ENCODE data around the gene ZBTB44.
"Not testable (repeated sequence)": the region's sequence is repeated elsewhere in the genome, so short reads cannot be mapped to it uniquely, and the experiment has no call there.

The ZBTB44 gene, protein sequence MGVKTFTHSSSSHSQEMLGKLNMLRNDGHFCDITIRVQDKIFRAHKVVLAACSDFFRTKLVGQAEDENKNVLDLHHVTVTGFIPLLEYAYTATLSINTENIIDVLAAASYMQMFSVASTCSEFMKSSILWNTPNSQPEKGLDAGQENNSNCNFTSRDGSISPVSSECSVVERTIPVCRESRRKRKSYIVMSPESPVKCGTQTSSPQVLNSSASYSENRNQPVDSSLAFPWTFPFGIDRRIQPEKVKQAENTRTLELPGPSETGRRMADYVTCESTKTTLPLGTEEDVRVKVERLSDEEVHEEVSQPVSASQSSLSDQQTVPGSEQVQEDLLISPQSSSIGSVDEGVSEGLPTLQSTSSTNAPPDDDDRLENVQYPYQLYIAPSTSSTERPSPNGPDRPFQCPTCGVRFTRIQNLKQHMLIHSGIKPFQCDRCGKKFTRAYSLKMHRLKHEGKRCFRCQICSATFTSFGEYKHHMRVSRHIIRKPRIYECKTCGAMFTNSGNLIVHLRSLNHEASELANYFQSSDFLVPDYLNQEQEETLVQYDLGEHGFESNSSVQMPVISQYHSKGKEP

DNA sequence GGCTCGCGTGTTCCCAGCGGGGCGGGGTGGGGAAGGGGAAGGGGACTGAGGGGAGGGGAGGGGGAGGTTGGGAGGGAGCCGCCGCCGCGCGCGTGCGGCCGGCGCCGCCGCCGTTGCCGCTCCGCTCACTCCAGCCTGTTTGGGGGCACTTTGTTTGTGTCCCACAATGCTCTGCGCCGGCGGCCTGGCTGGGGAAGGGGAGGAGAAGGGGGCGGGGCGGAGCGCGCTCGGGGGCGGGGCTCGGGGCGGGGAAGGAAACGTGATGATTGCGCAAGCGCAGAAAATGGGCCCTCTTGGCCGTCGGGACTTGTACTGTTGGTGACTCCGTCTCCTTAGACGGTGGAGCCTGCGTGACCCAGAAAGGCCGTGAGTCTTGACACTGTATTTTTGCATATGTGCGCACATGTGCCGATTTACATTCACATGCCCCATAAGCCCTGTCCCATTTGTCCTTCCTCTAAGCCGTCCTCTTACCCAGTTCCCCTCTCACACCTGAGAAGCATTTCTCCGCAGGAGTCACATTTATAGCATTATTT, at the start of gene ZBTB44:
ZBTB44 (minus strand) TSS at position 168 of the 536 bp plus-strand sequence. CDS start 53,044 bp downstream, outside the sequence.
- FAIRE-seq, result no peak

DNA sequence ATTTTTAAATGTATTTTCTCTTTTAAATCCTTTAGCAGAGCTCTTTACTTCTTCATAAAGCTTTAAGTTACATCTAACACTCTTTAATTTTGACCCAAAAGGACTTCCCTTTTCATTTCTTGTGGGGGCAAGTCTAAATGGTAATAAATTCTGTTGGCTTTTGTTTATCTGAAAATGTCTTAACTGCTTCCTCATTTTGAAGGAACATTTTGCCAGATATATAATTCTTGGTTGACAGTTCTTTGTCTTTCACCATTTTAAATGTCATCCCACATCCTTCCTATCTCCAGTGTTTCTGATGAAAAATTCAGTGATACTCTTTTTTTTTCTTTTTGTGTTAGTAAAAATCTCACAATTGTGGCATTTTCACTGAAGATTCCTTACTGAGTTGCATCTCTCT, 44.7 kb upstream of the ZBTB44 start:
- FAIRE-seq, result no peak

DNA sequence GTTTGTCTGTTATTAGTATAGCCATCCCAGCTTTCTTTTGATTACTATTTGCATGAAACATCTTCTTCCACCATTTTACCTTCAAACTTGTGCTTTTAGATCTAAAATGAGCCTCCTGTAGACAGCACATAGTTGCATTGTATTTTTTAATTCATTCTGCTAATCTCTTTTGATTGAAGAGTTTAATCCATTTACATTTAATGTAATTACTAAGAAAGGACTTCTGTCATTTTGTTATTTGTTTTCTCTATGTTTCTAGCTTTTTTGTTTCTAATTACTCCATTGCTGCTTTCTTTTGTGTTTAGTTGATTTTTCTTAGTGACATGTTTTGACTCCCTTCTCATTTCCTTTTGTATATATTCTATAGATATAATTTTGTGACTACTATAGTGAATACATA, 43.7 kb upstream of the ZBTB44 start:
- no peak for FAIRE-seq

DNA sequence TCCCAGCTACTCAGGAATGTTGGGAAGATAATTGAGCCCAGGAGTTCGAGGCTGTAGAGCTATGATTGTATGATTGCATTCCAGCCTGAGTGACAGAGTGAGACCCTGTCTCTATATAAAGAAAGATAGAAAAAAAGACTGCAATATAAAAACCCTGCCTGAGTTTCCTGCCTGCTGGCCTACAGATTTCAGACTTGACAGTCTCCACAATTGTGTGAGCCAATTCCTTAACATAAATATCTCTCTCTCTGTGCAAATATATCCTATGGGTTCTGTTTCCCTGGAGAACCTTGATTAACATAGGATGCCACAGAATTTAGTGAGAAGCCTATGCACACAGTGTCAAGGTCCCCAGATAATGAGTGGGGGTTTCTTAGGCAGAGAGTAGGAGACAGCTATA, 32.5 kb upstream of the ZBTB44 start:
- no peak for FAIRE-seq

DNA sequence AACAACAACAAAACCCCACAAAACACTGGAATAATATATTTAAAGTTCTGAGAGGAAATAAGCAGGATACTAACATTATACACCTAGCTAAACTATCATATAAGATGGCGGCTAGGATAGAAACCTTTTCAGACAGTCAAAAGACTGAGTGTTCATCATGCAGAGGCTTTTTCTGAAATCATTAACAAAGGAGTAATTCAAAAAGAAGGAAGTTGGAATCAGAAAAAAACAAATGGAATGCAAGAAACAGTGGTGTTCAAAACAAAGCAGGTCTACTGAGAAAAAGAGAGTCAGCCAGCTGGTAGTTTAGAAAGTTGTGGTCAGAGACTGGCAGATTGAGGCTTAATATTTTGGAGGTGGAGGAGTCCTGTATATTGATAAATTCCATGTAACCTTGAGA, 30.1 kb upstream of the ZBTB44 start:
- FAIRE-seq, result no peak

DNA sequence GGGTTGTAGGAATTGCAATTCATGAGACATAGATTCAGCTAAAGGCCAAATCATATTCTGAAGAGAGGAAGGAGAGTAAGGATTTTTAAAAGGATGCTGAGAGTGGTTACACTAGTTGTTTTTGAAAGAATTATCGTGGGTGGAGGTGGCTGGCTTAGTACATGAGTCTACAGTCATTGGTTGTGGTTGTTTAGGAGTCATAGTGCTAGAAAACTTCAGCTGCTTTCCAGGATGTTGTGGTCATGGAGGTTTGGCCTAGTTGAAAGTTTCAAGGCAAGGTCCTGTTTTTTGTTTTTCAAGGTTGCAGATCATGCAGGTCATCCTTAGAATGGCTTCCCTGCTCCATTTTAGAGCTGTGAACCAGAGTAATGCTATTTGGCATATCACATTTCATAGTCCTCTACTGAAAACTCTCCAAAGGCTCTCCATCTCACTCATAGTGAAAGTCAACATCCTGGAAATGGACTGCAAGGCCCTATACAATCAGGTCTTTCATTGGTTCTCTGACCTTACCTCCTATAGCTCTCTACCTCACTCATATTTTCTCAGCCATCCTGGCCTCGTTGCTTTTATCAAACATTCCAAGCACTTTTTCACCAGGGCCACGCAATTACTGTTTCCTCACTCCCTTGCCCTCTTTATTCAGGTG, 26.1 kb upstream of the ZBTB44 start:
- FAIRE-seq, result no peak

DNA sequence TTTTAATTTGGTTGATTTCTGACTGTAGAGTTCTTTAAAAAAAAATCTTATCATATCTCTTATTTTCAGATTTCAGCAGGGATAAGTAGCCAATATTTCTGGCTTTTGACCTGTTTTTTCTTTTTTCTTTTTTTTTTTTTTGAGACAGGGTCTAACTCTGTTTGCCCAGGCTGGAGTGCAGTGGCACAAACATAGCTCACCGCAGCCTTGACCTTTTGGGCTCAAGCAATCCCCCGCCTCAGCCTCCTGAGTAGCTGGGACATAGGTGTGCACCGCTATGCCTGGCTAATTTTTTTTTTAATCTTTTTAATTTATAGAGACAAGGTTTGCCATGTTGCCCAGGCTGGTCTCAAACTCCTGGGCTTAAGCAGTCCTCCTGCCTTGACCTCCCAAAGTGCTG, 23.9 kb upstream of the ZBTB44 start:
- FAIRE-seq, result no peak

DNA sequence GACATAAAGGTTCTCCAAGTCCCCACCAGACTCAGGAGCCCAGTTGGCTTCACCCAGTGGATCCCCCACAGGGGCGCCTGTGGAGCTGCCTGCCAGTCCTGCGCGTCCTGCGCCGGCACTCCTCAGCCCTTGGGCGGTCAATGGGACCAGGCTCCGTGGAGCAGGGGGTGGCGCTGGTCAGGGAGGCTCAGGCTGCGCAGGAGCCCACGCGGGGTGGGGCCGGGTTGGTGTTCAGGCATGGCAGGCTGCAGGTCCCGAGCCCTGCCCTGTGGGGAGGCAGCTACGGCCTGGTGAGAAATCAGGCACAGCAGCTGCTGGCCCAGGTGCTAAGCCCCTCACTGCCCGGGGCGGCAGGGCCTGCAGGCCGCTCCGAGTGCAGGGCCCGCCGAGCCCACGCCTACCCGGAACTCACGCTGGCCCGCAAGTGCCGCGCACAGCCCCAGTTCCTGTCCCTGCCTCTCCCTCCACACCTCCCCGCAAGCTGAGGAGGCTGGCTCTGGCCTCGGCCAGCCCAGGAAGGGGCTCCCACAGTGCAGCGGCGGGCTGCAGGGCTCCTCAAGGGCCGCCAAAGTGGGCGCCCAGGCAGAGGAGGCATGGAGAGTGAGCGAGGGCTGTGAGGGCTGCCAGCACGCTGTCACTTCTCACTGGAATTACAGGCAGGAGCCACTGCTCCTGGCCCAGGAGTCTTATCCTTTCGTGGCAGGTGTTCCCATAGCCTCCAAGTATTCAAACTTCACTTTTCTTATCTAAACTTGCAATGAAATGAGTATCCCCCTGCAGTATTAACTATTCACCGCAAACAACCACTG, 22.8 kb upstream of the ZBTB44 start:
- FAIRE-seq, result no peak

DNA sequence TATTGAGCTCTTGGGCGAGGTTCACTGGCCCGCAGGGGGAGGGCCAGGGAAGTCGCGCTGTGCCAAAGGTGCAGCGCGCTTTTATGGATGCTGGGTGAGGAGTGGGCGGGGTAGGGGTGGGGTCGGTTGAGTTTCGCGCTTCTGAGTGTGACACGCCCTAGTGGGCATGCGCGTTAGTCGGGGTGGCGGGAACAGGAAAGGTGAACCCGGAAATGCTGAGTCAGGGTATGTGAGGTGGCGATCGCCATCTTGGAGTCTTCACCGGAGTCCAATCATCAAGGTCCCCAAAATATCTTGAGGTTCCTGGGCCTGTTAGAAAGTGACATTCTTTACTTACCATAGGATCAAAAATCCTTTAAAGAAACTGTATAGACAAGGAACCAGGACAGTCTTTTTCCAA, 16.7 kb upstream of the ZBTB44 start:
- FAIRE-seq, result not testable (repeated sequence)

DNA sequence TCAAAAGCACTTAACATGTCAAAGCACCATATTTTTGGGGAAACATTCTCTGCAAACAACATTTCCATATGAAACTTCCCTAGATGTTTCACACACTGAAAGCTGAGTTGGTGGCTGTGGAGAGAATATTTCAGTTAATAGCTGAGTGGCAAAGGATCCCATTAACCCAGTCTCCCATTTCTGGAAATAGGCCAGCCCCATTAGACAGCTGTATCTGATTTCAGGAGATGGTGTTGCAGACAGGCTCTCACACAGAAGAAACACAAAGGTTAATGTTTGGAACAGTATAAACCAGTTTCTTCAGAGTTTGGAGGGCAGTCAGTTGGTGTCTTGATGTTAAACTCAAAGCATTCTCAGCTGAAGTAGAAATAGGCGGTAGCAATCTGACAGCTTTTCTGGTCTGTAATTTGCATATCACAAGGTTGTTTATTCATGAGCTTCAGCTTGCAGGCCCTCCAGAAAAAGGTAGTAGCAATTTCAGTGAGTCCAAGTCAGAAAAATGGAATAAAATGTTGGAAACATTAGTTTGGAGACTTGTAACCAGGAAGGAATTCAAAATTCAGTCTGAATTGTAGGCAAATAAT, 15.5 kb upstream of the ZBTB44 start:
- no peak for FAIRE-seq

DNA sequence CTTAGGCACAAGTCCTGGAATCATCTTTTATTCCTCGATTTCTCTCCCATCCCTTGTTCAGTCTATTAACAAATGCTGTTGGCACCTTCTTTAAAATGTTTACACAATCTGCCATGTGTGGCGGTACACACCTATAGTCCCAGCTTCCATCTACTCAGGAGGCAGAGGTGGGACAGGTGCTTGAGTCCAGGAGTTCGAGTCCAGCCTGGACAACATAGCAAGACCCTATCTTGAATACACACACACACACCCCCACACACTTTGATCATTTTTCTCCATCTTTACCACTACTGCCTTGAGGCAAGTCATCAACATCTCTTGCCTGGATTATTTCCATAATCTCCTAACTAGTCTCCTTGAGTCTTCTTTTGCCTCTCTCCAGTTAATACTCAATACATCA, 13.7 kb upstream of the ZBTB44 start:
- FAIRE-seq, result no peak

DNA sequence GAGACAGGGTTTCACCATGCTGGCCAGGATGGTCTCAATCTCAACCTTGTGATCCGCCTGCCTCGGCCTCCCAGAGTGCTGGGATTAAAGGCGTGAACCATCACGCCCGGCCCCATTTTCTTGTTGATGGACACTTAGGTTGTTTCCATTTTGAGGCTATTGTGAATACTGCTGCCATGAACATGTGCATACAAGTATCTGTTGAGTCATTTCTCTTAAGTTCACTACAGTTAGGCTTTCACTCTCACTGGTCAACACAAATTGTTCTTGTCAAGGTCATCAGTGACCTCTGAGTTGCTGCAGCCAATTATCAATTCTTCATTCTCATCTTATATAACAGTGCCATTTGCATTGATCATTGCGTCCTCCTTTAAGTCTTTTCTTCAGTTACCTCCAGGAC, 13.0 kb upstream of the ZBTB44 start:
- no peak for FAIRE-seq

DNA sequence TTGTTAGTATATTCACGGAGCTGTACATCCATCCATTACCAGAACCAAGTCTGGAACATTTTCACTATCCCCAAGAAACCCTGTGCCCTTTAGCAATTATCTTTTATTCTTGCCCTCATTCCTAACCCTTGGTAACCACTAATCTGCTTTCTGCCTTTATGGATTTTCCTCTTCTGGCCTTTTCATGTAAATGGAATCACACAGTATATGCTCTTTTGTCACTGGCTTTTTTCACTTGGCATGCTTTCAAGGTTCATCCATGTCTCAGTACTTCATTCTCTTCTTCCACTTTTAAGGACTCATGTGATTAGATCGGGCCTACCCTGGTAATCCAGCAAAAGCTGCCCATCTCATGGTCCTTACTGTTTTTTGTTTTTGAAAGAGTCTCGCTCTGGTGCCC, 11.0 kb upstream of the ZBTB44 start:
- no peak for FAIRE-seq

DNA sequence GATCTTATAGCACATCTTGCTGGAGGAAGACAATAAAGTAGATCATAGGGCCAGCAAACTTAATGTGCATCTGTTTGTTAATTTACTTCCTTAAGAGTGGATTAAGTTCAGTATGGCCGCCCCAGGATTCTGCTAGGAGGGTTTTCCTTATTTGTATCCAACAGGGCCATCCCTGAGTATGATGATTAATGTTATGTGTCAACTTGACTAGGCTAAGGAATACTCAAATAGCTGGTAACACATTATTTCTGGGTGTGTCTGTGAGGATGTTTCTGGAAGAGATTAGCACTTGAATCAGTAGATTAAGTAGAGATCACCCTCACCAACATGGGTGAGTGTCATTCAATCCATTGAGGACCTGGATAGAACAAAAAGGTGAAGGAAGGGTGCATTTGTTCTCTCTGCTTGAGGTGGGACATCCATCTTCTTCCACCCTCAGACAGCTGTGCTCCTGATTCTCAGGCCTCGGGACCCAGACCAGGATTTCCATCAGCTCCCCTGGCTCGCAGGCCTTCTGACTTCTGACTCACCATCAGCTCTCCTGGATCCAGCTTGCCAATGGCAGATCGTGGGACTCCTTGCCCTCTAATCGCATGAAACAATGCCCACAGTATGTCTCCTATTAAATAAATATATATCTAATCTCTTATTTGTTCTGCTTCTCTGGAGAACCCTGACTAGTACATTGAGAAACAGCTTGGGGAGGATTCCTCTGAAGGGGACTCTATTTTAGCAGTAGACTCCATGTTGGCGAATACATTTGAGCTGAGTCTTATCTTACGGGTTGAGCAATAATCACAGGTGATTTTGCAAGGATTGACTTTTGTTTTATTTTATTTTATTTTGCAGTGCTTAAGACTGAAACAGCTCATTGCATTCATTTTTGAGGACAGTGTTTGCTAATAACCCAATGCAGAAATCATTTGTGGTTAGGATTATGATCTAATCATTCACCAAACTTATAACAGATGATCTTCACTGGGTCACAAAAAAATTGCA, 9.0 kb upstream of the ZBTB44 start:
- FAIRE-seq, result no peak

DNA sequence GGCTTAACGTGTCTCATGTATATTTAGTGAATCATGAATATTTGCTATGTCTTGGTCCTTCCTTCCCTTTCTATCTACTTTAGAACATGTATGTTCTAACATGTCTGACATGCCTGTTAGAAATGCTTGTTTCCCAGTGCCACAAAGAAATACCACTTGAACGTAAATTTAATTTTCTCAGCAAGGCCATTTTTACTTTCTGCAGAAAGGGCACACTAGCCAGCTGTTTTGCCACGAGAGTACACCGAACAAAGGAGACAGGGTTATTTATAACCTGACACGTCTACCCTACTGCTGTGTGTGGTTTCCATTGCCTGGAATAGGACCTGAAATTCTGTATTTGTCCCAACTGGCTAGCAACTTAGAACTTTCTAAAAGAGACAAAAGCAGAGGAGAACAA, 7.4 kb upstream of the ZBTB44 start:
- FAIRE-seq, result no peak

DNA sequence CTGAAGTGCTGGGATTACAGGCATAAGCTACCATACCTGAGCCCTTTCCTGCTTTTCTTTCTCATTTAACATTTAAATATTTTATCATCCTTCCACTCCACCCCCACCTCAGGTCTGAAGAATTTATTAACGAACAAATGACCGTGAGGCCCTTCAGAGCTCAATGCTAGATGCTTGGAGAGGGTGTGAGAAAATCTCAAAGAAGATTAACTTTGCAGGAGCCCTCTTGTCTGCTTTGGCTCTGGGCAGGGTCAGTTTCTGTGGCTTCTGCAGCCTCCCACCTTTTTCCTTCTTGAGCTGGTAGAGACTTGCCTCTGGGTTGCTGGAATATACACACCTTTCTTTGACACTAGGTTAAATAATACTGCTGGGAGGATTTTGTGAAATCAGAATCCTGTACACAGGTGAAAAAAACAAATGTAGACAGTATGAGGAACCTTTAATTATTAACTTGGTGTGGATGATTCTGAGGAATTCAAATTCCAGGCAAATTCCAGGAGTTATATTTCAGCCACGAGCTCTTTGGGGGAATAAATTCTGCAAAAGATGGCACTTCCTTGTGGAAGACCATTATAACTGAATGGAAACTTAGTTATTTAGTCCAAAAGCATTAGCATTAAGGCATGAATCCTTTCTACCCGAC, 3.4 kb upstream of the ZBTB44 start:
- FAIRE-seq, result no peak

DNA sequence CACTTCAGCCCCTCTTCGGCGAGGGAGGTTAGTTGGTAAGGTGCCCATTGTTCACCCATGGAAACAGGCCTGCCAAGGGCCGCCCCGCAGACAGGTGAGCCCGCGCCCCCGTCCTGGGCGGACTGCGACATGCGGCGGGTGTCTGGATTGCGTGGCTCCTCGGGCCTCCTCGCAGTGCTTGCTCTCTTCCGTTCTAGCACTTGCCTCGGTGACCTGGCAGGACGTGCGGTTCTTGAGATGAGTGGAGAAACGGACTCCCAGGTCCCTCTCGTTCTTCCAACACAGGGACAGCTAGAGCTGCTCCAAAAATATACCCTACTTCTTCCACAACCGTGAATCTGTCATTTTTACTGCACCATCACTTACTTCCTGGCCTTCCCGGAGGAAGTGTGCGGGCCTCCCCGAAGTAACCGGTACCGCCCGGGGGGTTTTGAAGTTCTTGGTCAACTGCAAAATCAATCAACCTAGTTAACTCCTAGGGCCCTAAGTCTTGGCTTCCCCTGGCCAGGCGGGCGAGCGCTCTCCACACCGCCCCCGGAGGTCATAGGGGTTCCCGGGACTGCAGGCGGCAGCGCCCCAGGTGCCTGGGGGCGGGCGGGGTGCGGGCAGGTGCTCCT, 745 bp upstream of the ZBTB44 start:
- FAIRE-seq, result no peak

DNA sequence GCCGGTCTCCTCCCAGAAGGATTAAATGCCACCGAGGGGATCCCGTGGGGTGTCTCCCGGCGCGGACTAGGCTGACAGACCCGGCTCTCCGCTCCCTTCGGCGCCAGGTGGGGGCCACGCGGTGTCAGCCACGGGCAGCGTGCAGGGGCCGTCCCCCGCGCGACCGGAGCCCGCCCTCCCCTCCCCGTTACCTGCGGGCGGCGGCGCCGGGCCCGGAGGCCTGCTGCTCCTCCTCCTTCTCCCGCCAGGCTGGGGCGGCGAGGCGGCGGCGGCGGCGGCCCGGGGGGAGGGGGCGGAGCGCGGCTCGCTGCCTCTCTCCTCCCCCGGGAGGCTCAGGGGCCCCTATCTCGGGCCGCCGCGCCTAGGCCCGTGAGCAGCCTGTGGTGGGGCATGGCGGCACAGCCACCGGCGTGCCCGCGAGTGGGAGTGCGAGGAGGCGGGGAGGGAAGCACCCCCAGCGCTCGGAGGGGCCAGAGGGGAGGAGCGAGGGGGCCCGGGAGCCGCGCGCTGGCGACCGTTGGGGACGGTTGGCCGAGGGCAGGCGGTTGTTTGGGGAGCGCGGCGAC, 450 bp downstream of the ZBTB44 start:
- no peak for FAIRE-seq

DNA sequence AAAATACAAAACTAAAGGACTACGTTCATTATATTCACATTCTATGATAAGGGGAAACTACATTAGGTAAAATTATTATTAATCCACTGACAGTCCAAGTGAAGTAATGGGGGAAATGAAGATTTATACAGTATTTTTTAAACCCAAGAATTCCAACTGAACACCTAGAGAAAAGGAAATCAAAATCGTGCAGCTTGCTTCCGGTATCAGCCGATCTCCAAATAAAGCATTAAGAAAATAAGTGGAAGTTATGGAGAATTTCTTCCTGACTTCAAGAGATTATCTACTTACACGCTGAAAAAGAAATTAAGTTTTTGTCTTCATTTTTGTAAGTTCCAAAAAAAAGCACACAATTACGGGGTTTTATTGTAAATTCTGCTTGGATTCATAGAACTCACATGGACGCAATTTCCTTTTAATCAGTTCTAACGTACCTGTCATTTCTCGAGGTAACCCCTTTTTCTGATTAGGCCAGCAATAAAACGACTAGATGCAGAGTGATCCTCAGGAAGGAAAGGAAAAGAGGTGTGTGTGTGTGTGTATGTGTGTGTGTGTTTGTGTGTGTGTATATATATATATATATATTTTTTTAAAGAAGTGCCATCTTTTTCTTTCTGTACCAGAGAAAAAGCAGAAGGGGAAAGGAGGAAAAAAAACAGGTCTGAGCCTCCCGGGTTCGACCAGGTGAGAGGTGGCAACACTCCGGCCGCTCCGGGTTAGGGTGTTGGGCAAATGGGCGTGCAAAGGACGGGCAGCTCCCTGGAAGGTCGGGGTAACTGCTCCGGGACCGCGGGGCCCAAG, 1.1 kb downstream of the ZBTB44 start:
- FAIRE-seq, result no peak
